HL-60/S4 (cell line): ENCODE data around the gene PFAS.
"Not testable (repeated sequence)": the region's sequence is repeated elsewhere in the genome, so short reads cannot be mapped to it uniquely, and the experiment has no call there.

ENCODE experiments used
- in situ Hi-C: fragments of 300-500 bp; cut with MboI; formaldehyde crosslinking; loops from 2 replicates; pipeline ENCODE4 v1.14.3; 2022; ENCODE audit warnings: low sequenced_read_pairs

The PFAS gene

GRCh38 chr17:8226536-8227237 is 22.4 kb upstream of the PFAS start:
- in situ Hi-C loops, result no loop called here

GRCh38 chr17:8227238-8227581 is 21.9 kb upstream of the PFAS start:
- in situ Hi-C loops, result no loop called here

GRCh38 chr17:8231701-8232100 is 17.4 kb upstream of the PFAS start:
- in situ Hi-C loops, result no loop called here

GRCh38 chr17:8234361-8235270 is 14.5 kb upstream of the PFAS start:
- in situ Hi-C loops, result no loop called here

GRCh38 chr17:8235676-8236075 is 13.4 kb upstream of the PFAS start:
- in situ Hi-C loops, result no loop called here

GRCh38 chr17:8237175-8237574 is 11.9 kb upstream of the PFAS start:
- in situ Hi-C loops, result no loop called here

- in situ Hi-C loops, result no loop called here
Measured at GRCh38 chr17:8237886-8238285, 11.2 kb upstream of the PFAS start.

GRCh38 chr17:8243827-8244226 is 5.3 kb upstream of the PFAS start:
- in situ Hi-C loops, result no loop called here

- in situ Hi-C loops, result no loop called here
Measured at GRCh38 chr17:8244768-8245167, 4.3 kb upstream of the PFAS start.

- in situ Hi-C loops, result no loop called here
Measured at GRCh38 chr17:8249621-8250500, 772 bp downstream of the PFAS start.

- in situ Hi-C loops, result not testable (repeated sequence)
Measured at GRCh38 chr17:8251411-8251810, 2.3 kb downstream of the PFAS start.

- in situ Hi-C loops, result no loop called here
Measured at GRCh38 chr17:8253801-8254200, 4.7 kb downstream of the PFAS start.

- in situ Hi-C loops, result no loop called here
Measured at GRCh38 chr17:8254881-8255280, 5.8 kb downstream of the PFAS start.

- in situ Hi-C loops, result no loop called here
Measured at GRCh38 chr17:8255499-8255898, 6.4 kb downstream of the PFAS start.

GRCh38 chr17:8256291-8256690 is 7.2 kb downstream of the PFAS start:
- in situ Hi-C loops, result no loop called here

GRCh38 chr17:8256691-8257090 is 7.6 kb downstream of the PFAS start:
- in situ Hi-C loops, result no loop called here

- in situ Hi-C loops, result no loop called here
Measured at GRCh38 chr17:8257801-8258200, 8.7 kb downstream of the PFAS start.

GRCh38 chr17:8264320-8264719 is 15.2 kb downstream of the PFAS start:
- in situ Hi-C loops, result no loop called here

GRCh38 chr17:8264836-8265542 is 15.9 kb downstream of the PFAS start:
- in situ Hi-C loops, result no loop called here

GRCh38 chr17:8266648-8267479 is 17.8 kb downstream of the PFAS start:
- in situ Hi-C loops, result no loop called here
